ENCODE results near the gene MAGEB3.

The MAGEB3 gene

DNA sequence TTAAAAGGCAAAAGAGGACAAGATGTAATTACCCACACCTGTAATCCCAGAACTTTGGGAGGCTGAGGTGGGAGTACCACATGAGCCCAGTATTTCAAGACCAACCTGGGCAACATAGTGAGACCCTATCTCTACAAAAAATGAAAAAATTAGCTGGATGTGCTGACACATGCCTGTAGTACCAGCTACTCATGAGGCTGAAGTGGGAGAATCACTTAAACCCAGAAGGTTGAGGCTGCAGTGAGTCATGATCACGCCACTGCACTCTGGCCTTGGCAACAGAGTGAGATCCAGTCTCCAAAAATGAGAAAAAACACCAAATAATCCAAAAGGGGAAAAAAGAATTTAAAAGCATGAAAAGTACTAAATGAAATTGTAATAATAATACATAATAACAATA is 47.9 kb downstream of the MAGEB3 start:
- no peak for DNase-seq (ENCODE audit: low spot score)

DNA sequence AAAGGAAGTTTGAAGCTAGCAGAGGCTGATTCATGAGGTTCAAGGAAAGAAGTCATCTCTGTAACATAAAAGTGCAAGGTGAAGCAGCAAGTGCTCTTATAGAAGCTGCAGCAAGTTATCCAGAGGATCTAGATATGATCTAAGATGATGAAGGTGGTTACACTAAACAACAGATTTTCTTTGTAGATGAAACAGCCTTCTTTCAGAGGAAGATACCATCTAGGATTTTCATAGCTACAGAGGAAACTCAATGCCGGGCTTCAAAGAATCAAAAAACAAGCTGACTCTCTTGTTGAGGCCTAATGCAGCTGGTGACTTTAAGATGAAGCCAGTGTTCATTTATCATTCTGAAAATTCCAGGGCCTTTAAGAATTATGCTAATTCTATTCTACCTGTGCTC is 50.0 kb downstream of the MAGEB3 start:
- DNase-seq (ENCODE audit: low spot score), result no peak

DNA sequence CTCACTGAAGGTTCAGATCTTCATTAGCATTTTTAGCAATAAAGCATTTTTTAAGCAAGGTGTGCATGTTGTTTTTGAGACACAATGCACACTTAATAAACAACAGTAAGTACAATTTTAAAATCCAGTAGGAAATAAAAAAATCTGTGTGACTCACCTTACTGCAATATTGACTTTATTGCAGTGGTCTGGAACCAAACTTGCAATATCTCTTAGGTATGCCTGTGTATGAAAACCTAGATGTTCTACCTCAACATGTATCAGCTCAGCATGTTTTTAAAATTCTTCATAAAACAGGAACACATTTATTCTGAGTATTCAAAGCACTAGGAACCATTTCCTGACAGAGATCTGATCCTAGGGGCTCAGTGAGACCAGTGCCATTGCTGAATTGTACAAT is 52.1 kb downstream of the MAGEB3 start:
- DNase-seq (ENCODE audit: low spot score), result no peak

DNA sequence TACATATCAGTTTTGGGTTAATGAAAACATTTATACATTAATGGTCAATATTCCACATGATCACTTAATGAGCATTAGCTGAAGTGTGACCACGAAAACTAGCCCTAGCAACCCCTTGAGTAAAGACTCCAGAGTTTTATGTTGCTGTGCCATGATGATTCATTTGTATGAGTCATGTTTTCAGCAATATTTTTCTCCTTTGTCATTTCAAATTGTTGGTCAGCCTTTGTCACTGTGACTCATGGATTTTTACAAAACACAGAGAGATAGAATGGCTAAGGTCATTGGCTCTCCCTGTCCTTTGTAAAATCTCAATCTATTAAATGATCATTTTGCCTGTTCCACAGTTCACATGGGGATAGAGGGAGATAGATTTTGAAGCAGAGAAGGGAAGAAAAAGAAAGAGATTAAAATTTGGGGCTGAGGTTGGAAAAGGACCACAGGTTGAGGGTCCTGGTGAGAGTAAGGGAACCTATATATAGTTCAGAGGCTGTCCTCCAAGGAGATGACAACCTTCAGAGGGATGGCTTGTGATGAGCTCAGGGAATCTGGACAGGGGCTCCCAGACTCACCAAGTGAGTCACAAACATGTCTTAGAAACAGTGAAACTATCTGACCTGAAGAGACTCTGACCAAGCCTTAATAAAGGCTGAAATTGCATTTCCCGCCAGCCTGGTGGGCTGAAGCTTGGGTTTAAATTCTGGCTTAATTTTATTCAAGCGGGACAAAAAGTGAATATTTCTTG is 53.2 kb downstream of the MAGEB3 start:
- DNase-seq (ENCODE audit: low spot score), result no peak

Data from SK-N-DZ (cell line).